ENCODE results near the gene DGLUCY. TPM values are rescaled to one million over a fixed set of nuclear protein-coding genes. Genes with fewer than 3 reads are reported as not detected.

DGLUCY gene
- total and polyA plus RNA-seq, 7 experiments from 2014 or later, result 31.1 to 108 (median 87.8) TPM

GRCh38 chr14:91241863-91242262 lies 128.0 kb downstream of the DGLUCY start:
- CTCF ChIA-PET, result interaction anchor here (1.2 to 2.6 kb wide), 3 partner anchors 12 to 65 kb away, joined by 3 to 7 read pairs (median 4); no protein-coding TSS in a partner anchor
- intact Hi-C loops (cut with micrococcal nuclease), result loop anchor here (1.0 to 10.0 kb wide), 10 partner anchors 8 to 860 kb away; partner anchors contain the start of gene RPS6KA5 (in 1 of the 2)
- ATAC-seq (no peak), DNase-seq (peak in 2 of 9 donors; percentile 40 to 52)
- Mint-ChIP-seq H3K4me1 (peaks cover 63 to 93% (median 88%) of the 10 kb centered on the region in 7 donors), H3K36me3 (peaks cover 0 to 89% (median 8%) of the 10 kb centered on the region in 5 donors), H3K9me3 (peaks cover 0 to 16% (median 4%) of the 10 kb centered on the region in 11 donors), H3K27ac (peak overlapping the region; percentile 40 to 98 (median 90)), H3K27me3 (no peaks in the 10 kb centered on the region), H3K4me3 (peak overlapping the region; percentile 71 to 91 (median 84))
- peaks cover 61 to 62% of the 10 kb centered on the region in 2 donors for H3K4me1 ChIP-seq (ENCODE audit: control insufficient read depth in 2 of 2, insufficient read depth in 2 of 2, low read length in 2 of 2)
- no peaks in the 10 kb centered on the region for H3K27me3 ChIP-seq (ENCODE audit: control insufficient read depth in 2 of 2, insufficient read depth in 2 of 2, low read length in 2 of 2)
- POLR2A ChIA-PET, result interaction anchor here (0.6 to 7.2 kb wide), 5 partner anchors 10 to 76 kb away, joined by 3 to 103 read pairs (median 20); no protein-coding TSS in a partner anchor
- H3K9me3 ChIP-seq (ENCODE audit: control insufficient read depth in 2 of 3, low read length in 3 of 3), result peaks cover 0 to 7% (median 0%) of the 10 kb centered on the region in 3 experiments
- H3K27ac ChIP-seq (ENCODE audit: low read depth, low read length), result peak overlapping the region; percentile 61
- no peaks in the 10 kb centered on the region for H3K36me3 ChIP-seq (ENCODE audit: control insufficient read depth in 2 of 3, insufficient read depth in 3 of 3, low read length in 3 of 3)
- H3K4me3 ChIP-seq (ENCODE audit: low read length), result peak overlapping the region; percentile 41

GRCh38 chr14:91242635-91243034 lies 128.8 kb downstream of the DGLUCY start:
- Mint-ChIP-seq H3K27ac (peak overlapping the region; percentile 79 to 100 (median 98)), H3K4me3 (peak overlapping the region; percentile 71 to 91 (median 82)), H3K4me1 (peaks cover 64 to 99% (median 92%) of the 10 kb centered on the region in 7 donors), H3K36me3 (peaks cover 4 to 90% (median 12%) of the 10 kb centered on the region in 5 donors), H3K9me3 (peaks cover 0 to 21% (median 5%) of the 10 kb centered on the region in 11 donors), H3K27me3 (no peaks in the 10 kb centered on the region)
- CTCF ChIA-PET, result interaction anchor here (0.6 to 2.6 kb wide), 6 partner anchors 8 to 212 kb away, joined by 3 to 7 read pairs (median 4); no protein-coding TSS in a partner anchor
- Histone ChIP-seq H3K36me3 (ENCODE audit: control insufficient read depth in 2 of 3, insufficient read depth in 3 of 3, low read length in 3 of 3) (no peaks in the 10 kb centered on the region), H3K4me1 (ENCODE audit: control insufficient read depth in 2 of 2, insufficient read depth in 2 of 2, low read length in 2 of 2) (peaks cover 61 to 68% of the 10 kb centered on the region in 2 donors), H3K4me3 (ENCODE audit: low read length) (peak overlapping the region; percentile 59), H3K27me3 (ENCODE audit: control insufficient read depth in 2 of 2, insufficient read depth in 2 of 2, low read length in 2 of 2) (no peaks in the 10 kb centered on the region), H3K27ac (ENCODE audit: low read depth, low read length) (peak overlapping the region; percentile 89), H3K9me3 (ENCODE audit: control insufficient read depth in 2 of 3, low read length in 3 of 3) (peaks cover 0 to 7% (median 0%) of the 10 kb centered on the region in 3 experiments)
- POLR2A ChIA-PET, result interaction anchor here (1.0 to 7.2 kb wide), 11 partner anchors 8 to 108 kb away, joined by 3 to 103 read pairs (median 6); no protein-coding TSS in a partner anchor
- DNase-seq, result no peak
- intact Hi-C loops (cut with micrococcal nuclease), result loop anchor here (1.0 to 10.0 kb wide), 13 partner anchors 8 to 860 kb away; partner anchors contain the start of gene RPS6KA5 (in 1 of the 2)
- no peak for ATAC-seq

DNA sequence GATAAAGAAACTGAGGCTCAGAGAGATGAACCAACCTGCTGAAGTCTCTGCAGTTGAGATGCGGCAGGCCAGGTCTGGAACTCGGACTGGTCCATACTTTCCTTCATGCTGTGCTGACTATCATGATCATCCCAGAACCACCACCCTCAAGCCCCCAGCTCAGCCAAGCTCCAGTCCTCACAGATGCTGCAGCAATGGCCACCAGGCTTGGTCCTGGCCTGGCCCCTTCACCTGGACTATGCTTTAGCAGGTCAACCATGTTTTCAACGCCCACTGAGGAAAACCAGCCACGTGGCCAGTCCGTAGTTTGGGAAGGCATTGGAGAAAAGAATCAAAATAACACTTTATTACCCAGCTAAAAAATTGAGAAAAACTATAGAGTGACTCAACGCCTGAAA lies 129.2 kb downstream of the DGLUCY start:
- Histone ChIP-seq H3K4me3 (ENCODE audit: low read length) (peak overlapping the region; percentile 59), H3K9me3 (ENCODE audit: control insufficient read depth in 2 of 3, low read length in 3 of 3) (peaks cover 0 to 7% (median 0%) of the 10 kb centered on the region in 3 experiments), H3K4me1 (ENCODE audit: control insufficient read depth in 2 of 2, insufficient read depth in 2 of 2, low read length in 2 of 2) (peaks cover 61 to 67% of the 10 kb centered on the region in 2 donors), H3K27ac (ENCODE audit: low read depth, low read length) (peak overlapping the region; percentile 89), H3K36me3 (ENCODE audit: control insufficient read depth in 2 of 3, insufficient read depth in 3 of 3, low read length in 3 of 3) (no peaks in the 10 kb centered on the region), H3K27me3 (ENCODE audit: control insufficient read depth in 2 of 2, insufficient read depth in 2 of 2, low read length in 2 of 2) (no peaks in the 10 kb centered on the region)
- intact Hi-C loops (cut with micrococcal nuclease), result loop anchor here (1.0 to 10.0 kb wide), 11 partner anchors 14 to 861 kb away; partner anchors contain the start of gene RPS6KA5 (in 1 of the 2)
- POLR2A ChIA-PET, result interaction anchor here (0.6 to 7.2 kb wide), 22 partner anchors 9 to 859 kb away, joined by 3 to 103 read pairs (median 4); no protein-coding TSS in a partner anchor
- Mint-ChIP-seq H3K4me3 (peak overlapping the region; percentile 71 to 91 (median 82)), H3K36me3 (peaks cover 0 to 90% (median 12%) of the 10 kb centered on the region in 5 donors), H3K27me3 (no peaks in the 10 kb centered on the region), H3K4me1 (peaks cover 65 to 98% (median 92%) of the 10 kb centered on the region in 7 donors), H3K9me3 (peaks cover 0 to 21% (median 6%) of the 10 kb centered on the region in 11 donors), H3K27ac (peak overlapping the region; percentile 79 to 100 (median 98))
- DNase-seq (no peak), ATAC-seq (no peak)
- CTCF ChIA-PET, result interaction anchor here (1.0 to 2.6 kb wide), 5 partner anchors 8 to 66 kb away, joined by 3 to 7 read pairs (median 5); no protein-coding TSS in a partner anchor

DNA sequence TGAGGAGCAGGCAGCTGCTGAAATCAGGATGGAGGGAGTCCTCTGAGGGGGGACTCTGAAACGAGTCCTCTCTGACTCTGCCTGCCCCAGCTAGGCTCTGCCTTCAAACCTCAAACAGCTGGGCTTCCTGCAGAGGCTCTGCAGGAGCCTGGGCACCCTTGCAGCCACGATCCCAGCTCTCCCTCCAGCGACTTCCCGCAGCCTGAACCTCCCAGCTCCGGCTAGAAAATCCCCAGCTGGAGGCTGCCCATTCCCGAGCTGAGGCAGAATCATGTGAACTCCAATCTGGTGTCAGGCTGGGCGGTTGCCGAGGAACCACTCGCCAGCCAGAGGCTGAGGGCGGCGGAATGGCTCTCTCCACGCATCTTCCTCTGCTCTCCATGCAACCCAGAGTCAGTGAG lies 130.6 kb downstream of the DGLUCY start, which contains the start of gene GPR68:
Gene GPR68 (minus strand): TSS at position 204 of the 401 bp plus-strand sequence. CDS start 9,654 bp downstream, outside the sequence.
- Histone ChIP-seq H3K9me3 (ENCODE audit: control insufficient read depth in 2 of 3, low read length in 3 of 3) (peaks cover 0 to 7% (median 0%) of the 10 kb centered on the region in 3 experiments), H3K27me3 (ENCODE audit: control insufficient read depth in 2 of 2, insufficient read depth in 2 of 2, low read length in 2 of 2) (no peaks in the 10 kb centered on the region), H3K27ac (ENCODE audit: low read depth, low read length) (peak within 1 kb of the TSS; percentile 89), H3K4me1 (ENCODE audit: control insufficient read depth in 2 of 2, insufficient read depth in 2 of 2, low read length in 2 of 2) (peaks cover 51 to 63% of the 10 kb centered on the region in 2 donors), H3K4me3 (ENCODE audit: low read length) (peak within 1 kb of the TSS; percentile 59), H3K36me3 (ENCODE audit: control insufficient read depth in 2 of 3, insufficient read depth in 3 of 3, low read length in 3 of 3) (no peaks in the 10 kb centered on the region)
- Mint-ChIP-seq H3K27ac (peak within 1 kb of the TSS; percentile 79 to 100 (median 98)), H3K36me3 (peaks cover 0 to 86% (median 12%) of the 10 kb centered on the region in 5 donors), H3K9me3 (peaks cover 0 to 20% (median 6%) of the 10 kb centered on the region in 11 donors), H3K4me1 (peaks cover 56 to 96% (median 89%) of the 10 kb centered on the region in 7 donors), H3K27me3 (no peaks in the 10 kb centered on the region), H3K4me3 (peak within 1 kb of the TSS; percentile 72 to 91 (median 82))
- ChIA-PET CTCF (interaction anchor here (0.8 to 1.7 kb wide), 6 partner anchors 12 to 171 kb away, joined by 3 to 7 read pairs (median 4); no protein-coding TSS in a partner anchor), POLR2A (interaction anchor here (0.6 to 7.2 kb wide), 14 partner anchors 8 to 183 kb away, joined by 3 to 103 read pairs (median 6); partner anchors contain the start of gene RPS6KA5)
- ATAC-seq (no peak), DNase-seq (peak in 2 of 9 donors; percentile 25 to 39)
- intact Hi-C loops (cut with micrococcal nuclease), result loop anchor here (2.0 to 10.0 kb wide), 5 partner anchors 172 to 862 kb away; partner anchors contain the start of gene CCDC88C (in 1 of the 2)

GRCh38 chr14:91245029-91245428 lies 131.2 kb downstream of the DGLUCY start:
- ATAC-seq (peak; percentile 34), DNase-seq (peak in 7 of 9 donors; percentile 65 to 84 (median 78))
- H3K27me3 Mint-ChIP-seq, result no peaks in the 10 kb centered on the region
- H3K27me3 ChIP-seq (ENCODE audit: control insufficient read depth in 2 of 2, insufficient read depth in 2 of 2, low read length in 2 of 2), result no peaks in the 10 kb centered on the region
- CTCF ChIA-PET, result interaction anchor here (0.6 to 1.6 kb wide), 6 partner anchors 11 to 171 kb away, joined by 3 to 7 read pairs (median 3); no protein-coding TSS in a partner anchor
- peak overlapping the region; percentile 89 for H3K27ac ChIP-seq (ENCODE audit: low read depth, low read length)
- H3K4me3 ChIP-seq (ENCODE audit: low read length), result peak overlapping the region; percentile 59
- intact Hi-C loops (cut with micrococcal nuclease), result loop anchor here (2.0 to 10.0 kb wide), 7 partner anchors 53 to 1523 kb away; partner anchors contain the start of gene CCDC88C (in 1 of the 2)
- POLR2A ChIA-PET, result interaction anchor here (0.6 to 7.2 kb wide), 12 partner anchors 9 to 795 kb away, joined by 3 to 103 read pairs (median 4); partner anchors contain the start of genes RPS6KA5 and TRIP11
- peak overlapping the region; percentile 79 to 100 (median 98) for H3K27ac Mint-ChIP-seq
- H3K4me1 ChIP-seq (ENCODE audit: control insufficient read depth in 2 of 2, insufficient read depth in 2 of 2, low read length in 2 of 2), result peaks cover 56 to 67% of the 10 kb centered on the region in 2 donors
- H3K9me3 Mint-ChIP-seq, result peaks cover 0 to 16% (median 6%) of the 10 kb centered on the region in 11 donors
- H3K36me3 Mint-ChIP-seq, result peaks cover 0 to 85% (median 12%) of the 10 kb centered on the region in 5 donors
- H3K4me3 Mint-ChIP-seq, result peak overlapping the region; percentile 68 to 91 (median 82)
- H3K9me3 ChIP-seq (ENCODE audit: control insufficient read depth in 2 of 3, low read length in 3 of 3), result peaks cover 0 to 7% (median 0%) of the 10 kb centered on the region in 3 experiments
- H3K36me3 ChIP-seq (ENCODE audit: control insufficient read depth in 2 of 3, insufficient read depth in 3 of 3, low read length in 3 of 3), result no peaks in the 10 kb centered on the region
- peaks cover 62 to 96% (median 89%) of the 10 kb centered on the region in 7 donors for H3K4me1 Mint-ChIP-seq

Measured in naive thymus-derived CD4-positive, alpha-beta T cell (primary cell).